Stimulated activated CD4-positive, alpha-beta T cell treated with anti-CD3 and anti-CD28 coated beads, Interleukin-2, amount 100 ng/mL, for 24 hours (primary cell): ENCODE data around the gene AGTR1.
"Not testable (repeated sequence)": the region's sequence is repeated elsewhere in the genome, so short reads cannot be mapped to it uniquely, and the experiment has no call there.

Experiments used
- DNase-seq, 2 donors: peaks; one replicate each; pipeline ENCODE4 v3.0.0-alpha.2; 2020

Gene AGTR1

GRCh38 chr3:148718982-148719862, 21.5 kb downstream of the AGTR1 start:
- DNase-seq = no peak

DNA sequence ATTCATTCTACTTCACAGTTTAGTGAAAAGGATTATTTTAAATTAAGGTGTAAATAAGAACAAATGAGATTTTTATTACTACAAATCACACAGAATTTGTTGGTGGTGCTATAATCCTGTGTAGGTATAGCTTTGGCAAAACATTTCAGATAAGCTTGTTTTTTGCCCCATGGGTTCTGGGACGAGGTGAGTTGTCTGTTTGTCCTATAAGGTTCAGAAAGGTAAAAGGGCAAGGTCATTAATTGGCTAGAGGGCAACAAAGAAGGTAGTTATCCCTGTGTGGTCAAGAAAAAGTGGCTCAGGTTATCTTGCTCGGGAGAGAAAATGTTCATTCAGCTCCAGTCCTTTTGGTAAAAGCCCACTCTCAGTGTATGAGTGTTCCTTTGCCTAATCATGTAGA, 23.2 kb downstream of the AGTR1 start:
- no peak for DNase-seq

DNA sequence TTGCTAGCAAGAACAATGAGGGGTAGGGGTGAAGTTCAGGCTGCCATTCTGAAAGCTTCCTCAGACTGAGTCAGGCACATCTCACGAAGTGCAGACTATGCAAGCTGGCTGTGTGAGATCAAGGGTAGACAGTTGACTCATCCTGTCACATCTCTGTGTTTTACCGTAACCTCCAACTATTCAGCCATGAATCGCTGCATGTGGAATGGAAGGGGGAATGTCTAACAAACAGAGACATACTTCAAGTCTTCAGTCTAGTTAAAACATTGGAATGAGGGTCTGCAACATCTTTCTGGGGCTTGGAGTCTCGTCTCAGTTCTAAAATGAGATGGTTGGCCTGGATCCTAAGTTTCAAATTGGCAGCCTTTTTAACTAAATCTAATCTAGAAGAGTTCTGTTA, 25.9 kb downstream of the AGTR1 start:
- no peak for DNase-seq

- DNase-seq = peak in 1 of 2 donors; percentile 0
Measured at GRCh38 chr3:148727231-148727630, 29.5 kb downstream of the AGTR1 start.

DNA sequence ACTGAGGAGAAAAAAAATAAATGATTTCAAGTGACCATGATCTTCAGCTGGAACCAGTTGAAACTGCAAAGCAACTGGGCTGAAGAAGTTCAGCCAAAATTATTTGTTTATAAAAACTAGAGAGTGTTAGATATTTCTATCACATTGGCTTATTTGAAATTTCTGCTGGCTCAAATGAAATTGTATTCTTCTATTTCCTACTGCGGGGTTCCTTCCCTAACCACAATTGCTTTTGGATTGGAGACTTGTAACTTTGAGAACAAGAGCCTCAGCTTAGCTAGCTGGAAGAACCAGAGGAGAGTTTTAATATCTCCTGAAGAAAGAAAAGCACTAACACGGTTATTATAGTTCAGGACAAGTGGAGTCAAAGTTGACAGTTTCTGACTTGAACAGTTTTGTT, 31.1 kb downstream of the AGTR1 start:
- no peak for DNase-seq

DNA sequence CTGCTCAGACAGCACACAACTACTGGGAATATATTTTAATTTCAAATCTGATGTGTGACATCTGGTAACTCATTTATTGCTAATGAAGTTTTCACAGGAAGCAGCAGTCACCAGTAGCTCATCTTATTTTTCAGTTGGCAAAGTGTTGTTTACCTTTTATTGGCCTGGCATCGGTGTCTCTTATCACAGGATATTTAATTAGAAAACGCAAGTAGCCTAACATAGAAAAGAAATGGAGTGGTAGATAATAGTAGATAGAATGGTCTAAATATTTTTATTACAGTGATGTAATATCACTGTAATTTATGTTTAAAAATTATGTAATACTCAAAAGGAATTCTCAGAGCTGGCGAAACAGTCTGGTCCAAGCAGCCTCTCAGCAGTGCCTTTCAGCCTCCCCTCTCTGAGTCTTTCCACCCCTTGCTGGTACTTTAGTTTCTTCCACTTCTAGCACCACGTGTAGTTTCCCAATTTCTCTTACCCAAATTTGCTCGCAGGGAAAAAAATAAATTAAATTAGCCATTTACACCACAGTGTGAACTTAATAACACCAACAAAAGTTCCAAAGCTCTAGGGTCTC, 31.9 kb downstream of the AGTR1 start:
- no peak for DNase-seq

DNA sequence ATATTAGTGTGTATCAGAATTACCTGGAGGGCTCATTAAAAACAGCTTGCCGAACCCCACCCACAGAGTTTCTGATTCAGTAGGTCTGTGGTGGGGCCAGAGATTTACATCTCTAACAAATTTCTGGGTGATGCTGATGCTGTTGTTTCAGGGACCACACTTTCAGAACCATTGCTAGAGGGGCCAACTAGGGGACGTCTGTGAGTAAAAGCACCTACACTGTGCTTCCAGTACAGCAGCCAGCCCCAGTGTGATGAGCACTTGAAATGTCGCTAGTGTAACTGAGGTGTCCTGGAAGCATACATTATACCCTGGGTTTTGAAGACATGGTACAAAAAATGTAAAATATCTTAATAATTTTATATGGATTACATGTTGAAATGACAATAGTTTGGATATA, 33.0 kb downstream of the AGTR1 start:
- DNase-seq = no peak

DNA sequence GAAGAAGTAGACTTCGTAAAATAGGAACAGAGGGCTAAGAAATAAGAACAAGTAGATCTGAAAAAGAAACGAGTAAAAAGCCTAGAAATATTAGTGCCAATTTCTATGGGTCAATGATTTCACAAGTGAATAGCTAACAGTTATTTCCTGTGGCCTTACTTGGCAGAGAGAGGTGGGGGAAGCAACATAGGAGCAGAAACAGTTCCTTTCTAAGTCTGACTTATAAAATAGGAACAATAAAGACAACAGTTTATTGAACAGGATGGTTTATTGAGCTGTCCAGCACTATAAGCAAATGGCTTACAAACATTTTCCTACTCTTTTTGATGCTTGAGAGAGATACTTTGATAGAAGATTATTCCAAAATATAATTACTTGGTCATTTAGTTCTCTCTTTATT, 37.9 kb downstream of the AGTR1 start:
- no peak for DNase-seq

- DNase-seq = no peak
Measured at GRCh38 chr3:148736086-148736485, 38.4 kb downstream of the AGTR1 start.

DNA sequence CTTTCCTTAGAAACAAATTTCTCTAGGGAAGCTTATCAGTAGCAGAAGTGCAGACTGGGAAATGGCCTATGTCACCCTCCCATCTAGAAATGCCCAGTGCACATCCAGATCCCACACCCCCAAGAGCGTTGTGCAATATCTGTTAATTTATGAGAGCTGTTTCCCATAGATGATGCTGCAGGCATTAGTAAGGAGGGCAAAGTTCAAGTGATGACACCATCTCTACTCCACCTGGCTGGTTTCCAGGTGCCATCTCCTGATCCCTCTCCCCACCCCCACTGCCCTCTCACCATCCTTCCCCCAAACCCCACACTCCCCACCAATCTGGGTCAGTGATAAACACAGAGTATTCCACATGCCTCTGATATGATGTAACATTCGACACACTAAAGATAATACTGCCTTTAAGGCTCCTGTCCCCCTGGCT, 39.4 kb downstream of the AGTR1 start:
- DNase-seq = no peak

DNA sequence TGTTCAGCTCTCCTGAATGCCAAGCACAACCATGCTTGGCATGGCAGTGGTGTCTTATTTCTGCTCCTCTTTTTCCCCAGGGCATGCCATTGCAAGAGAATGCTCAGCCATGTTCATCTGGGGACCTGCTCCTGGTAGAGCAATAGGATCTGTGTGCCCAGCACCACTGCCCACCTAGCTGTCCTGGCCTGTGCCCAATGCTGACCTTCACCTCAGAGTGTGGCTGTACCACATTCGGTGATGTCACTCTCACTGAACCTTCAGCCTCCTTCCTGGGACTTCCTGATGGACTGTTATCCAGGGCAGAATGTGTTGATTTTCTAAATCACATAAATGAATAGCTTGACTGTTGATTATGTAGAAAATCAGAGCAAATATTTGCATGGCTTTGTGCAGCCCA, 42.0 kb downstream of the AGTR1 start:
- DNase-seq = no peak

GRCh38 chr3:148740291-148740690, 42.6 kb downstream of the AGTR1 start:
- DNase-seq = no peak

- DNase-seq = no peak
Measured at GRCh38 chr3:148741219-148741618, 43.5 kb downstream of the AGTR1 start.

- no peak for DNase-seq
Measured at GRCh38 chr3:148742118-148742517, 44.4 kb downstream of the AGTR1 start.

DNA sequence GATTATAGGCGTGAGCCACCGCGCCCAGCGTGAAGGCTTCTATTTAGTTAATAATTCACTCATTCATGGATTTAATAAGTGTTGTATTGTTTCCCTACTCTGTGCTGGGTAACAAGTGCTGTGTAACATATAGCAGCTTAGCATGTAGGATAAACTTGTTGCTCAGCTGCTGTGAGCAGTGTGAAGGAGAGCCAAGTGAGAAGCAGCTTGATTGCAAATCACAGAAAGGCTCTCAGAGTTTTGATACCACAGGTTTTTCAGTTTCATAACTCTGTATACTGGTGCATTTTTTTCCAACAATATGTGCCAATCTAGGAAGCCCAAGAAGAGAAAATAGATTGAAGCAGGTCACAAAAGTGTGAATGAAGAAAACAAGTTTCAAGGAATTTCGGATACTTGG, 48.4 kb downstream of the AGTR1 start:
- no peak for DNase-seq

GRCh38 chr3:148748283-148748682, 50.6 kb downstream of the AGTR1 start:
- no peak for DNase-seq

GRCh38 chr3:148750296-148750695, 52.6 kb downstream of the AGTR1 start:
- DNase-seq = no peak

GRCh38 chr3:148751461-148751860, 53.8 kb downstream of the AGTR1 start:
- DNase-seq = no peak

DNA sequence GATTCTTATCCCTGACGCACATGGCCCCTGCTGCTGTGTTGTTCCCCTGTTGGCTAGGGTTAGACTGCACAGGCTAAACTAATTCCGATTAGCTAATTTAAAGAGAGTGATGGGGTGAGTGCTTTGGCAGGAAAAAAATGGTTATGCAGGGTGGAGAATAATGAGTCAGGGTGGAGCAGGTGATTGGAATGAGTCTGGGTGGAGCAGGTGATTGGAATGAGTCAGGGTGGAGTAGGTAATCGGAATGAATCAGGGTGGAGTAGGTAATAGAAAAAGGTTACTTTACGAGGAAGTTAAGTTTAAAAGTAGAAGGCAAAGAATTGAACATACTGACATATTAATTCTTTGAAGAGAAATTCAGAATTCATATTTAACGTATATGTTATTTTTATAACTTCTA, 55.7 kb downstream of the AGTR1 start:
- not testable (repeated sequence) for DNase-seq

DNA sequence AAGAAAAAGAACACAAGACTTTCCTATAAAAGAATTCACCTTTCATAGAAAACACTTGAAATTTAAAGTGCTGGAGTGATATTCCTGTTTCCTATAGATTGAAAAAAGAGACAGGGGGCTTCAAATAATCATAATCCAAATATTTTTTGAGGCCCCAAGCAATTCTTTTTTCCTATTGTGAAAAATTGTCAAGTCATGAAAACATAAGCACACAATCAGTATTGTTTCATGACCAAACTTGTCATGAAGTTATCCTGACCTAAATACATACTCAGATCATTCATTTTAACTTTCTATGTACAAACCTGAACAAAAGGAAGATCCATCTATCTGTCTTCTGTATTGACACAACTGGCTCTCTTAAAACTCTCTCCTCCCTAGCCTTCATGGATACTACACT, 57.9 kb downstream of the AGTR1 start:
- no peak for DNase-seq

GRCh38 chr3:148756311-148756710, 58.6 kb downstream of the AGTR1 start:
- DNase-seq = no peak

GRCh38 chr3:148757238-148758215, 59.8 kb downstream of the AGTR1 start:
- no peak for DNase-seq

- DNase-seq = no peak
Measured at GRCh38 chr3:148758303-148758884, 60.7 kb downstream of the AGTR1 start.
